ENCODE data around the gene GNL2.
"Not testable (repeated sequence)": the region's sequence is repeated elsewhere in the genome, so short reads cannot be mapped to it uniquely, and the experiment has no call there.

GNL2 gene

DNA sequence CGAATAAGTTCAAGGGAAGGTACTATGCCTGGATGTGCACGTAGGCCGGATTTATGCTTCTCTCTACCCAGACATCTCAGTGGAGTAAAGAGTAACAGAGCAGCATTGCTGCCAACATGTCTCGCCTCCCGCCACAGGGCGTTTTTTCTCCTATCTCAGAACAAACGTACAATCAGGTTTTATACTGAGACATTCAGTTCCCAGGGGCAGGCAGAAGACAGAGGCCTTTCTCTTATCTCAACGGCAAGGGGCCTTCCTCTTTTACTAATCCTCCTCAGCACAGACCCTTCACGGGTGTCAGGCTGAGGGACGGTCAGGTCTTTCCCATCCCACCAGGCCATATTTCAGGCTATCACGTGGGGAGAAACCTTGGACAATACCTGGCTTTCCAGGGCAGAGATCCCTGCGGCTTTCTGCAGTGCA, 35.8 kb downstream of the GNL2 start:
- not testable (repeated sequence) for DNase-seq (ENCODE audit: low read depth, low spot score)

DNA sequence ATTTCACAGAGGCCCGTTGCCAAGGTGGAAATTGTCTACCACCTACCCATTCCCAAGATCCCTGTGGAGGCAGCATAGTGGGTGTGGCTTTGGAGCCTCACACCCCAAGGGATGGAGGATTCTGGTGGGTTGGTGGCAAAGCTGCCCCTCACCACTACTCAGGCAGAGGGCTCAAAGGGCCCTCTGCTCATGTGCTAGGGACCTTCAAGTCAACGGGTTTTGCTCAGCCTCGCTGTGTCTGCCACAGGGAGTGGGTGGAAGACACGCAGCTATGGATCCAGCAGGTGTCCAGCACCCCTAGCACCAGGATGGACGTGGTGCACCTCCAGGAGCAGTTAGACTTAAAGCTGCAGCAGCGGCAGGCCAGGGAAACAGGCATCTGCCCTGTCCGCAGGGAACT, 36.7 kb downstream of the GNL2 start:
- no peak for DNase-seq (ENCODE audit: low read depth, low spot score)

DNA sequence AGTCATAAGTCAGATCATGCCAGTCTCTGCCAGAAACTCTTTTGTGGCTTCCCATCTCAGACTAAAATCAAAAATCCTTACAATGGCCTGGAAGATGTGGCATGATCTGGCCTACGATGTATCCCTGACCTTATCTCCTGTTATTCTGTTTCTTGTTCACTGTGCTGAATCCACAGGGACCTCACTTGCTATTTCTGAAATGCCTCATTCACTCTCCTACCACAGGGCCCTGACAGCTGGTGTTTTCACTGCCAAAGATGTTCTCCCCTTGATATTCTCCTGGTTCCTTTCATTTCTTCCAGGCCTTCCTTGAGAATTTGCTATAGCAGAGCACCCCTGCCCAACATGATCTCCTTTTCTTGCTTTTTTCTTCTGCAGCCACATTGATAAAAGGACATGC, 37.3 kb downstream of the GNL2 start:
- DNase-seq (ENCODE audit: low read depth, low spot score): no peak

DNA sequence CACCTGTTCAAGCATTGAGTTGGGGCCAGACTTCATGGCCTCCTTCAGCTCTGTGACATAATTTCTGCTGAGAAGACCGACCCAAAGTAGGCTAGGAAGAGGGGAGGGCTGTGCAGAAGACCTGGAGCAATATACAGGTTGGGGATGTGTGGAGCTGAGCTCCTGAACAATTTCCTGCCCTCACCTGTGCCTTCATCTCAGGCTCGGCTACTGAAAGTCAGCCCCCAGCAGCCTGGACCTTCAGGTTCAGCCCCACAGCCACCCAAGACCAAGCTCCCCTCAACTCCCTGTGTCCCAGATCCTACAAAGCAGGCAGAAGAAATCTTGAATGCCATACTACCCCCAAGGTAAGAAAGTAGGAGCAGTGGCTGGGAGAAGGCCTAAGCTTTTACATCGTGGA, 38.3 kb downstream of the GNL2 start:
- DNase-seq (ENCODE audit: low read depth, low spot score): no peak

DNA sequence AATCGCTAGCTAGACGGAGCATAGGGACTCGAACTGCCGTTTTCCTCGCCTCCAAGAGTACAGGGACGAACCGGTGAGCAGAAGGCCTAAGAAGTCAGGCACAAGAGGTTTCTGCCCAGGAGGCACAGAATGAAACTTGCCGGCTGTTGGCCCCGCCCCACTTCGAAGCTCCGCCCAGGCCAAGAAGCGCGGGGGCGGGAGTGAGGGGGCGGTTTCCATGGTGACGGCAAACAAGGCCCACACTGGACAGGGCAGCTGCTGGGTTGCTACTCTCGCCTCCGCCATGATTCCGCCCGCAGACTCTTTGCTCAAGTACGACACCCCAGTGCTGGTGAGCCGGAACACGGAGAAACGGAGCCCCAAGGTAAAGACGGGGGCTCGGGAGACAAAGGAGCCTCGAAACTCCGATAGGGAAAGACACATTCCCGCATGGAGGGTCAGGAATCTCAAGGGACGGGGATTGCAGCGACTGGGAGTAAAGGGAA, 39.0 kb downstream of the GNL2 start, which contains the start of gene DNALI1:
TSS of gene DNALI1 (plus strand) at position 229 of the 485 bp plus-strand sequence. CDS start at position 284, 55 bp downstream.
- no peak for DNase-seq (ENCODE audit: low read depth, low spot score)

DNA sequence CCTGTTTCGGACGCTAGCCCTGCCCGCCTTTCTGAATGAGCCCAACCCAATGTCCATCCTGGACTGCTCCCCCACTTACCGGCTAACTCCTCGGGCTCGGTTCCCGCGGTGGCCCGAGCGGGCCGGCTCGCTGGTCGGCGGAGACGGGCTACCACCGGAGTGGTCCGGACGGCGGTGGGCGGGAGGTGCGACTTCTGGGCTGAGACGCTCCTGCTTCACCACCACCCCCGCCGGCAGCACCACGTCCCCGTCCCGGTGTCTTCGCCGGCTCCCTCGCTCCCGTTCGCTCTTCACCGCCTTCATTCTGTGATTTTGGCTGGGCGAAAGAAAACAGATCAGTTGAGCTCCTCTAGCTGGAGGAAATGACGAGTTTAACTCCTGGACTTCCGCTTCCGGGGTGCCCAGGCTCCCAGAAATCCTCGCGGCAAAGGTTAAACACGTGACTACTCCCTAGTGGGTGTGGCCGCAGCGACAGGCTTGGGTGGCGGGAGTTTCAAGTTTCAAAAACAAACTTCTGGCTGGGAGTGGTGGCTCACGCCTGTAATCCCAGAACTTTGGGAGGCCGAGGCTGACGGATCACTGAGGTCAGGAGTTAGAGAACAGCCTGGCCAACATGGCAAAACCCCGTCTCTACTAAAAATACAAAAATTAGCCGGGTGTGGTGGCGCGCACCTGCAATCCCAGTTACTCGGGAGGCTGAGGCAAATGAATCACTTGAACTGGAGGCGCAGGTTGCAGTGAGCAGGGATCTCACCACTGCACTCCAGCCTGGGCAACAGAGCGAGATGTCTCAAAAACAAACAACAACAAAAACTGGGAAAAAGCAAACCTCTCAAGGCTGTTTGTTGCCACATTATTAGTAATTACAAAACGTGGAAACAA, 41.6 kb downstream of the GNL2 start, which contains the start of gene SNIP1:
TSS of gene SNIP1 (minus strand) at position 367 of the 882 bp plus-strand sequence. CDS start at position 303, 64 bp downstream.
- peak; percentile 92 for DNase-seq (ENCODE audit: low read depth, low spot score)

DNA sequence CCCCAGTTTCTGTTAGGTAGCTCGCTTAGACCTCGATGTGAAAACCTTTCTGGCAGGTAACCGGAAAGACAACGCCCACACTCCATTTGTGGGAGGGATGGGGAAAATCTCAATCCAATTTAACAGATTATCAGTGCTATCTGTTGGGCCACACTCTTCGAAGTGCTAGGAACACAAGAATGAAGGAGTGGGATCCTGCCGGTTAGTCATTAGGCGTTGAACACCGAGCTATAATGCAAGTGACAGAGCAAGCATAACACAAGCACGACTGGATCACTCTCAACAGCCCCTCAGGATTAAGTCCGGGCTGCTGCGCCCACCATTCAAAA, 42.2 kb downstream of the GNL2 start:
- no peak for DNase-seq (ENCODE audit: low read depth, low spot score)

DNA sequence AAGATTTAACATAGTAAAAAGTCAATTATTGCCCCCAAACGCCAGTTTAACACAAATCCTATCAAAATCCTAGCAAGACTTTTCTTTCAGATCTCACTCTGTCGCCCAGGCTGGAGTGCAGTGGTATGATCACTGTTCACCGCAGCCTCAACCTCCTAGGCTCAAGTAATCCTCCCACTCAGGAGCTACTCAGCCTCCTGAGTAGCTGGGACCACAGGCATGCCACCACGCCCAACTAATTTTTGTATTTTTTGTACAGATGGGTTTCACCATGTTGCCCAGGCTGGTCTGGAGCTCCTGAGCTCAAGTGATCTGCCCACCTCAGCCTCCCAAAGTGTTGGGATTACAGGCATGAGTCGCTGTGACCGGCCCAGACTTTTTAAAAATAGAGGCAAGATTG, 46.4 kb downstream of the GNL2 start:
- DNase-seq (ENCODE audit: low read depth, low spot score): no peak

DNA sequence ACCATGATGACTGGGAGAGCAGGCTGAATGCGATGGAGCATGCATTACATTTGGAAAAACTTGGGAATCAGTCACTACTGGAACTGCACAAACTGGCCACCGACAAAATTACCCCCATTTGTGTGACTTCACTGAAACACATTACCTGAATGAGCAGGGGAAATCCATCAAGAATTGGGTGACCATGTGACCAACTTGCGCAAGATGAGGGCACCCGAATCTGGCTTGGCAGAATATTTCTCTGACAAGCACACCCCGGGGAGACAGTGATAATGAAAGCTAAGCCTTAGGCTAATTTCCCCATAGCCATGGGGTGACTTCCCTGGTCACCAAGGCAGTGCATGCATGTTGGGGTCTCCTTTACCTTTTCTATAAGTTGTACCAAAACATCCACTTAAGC, 50.7 kb downstream of the GNL2 start:
- DNase-seq (ENCODE audit: low read depth, low spot score): no peak

DNA sequence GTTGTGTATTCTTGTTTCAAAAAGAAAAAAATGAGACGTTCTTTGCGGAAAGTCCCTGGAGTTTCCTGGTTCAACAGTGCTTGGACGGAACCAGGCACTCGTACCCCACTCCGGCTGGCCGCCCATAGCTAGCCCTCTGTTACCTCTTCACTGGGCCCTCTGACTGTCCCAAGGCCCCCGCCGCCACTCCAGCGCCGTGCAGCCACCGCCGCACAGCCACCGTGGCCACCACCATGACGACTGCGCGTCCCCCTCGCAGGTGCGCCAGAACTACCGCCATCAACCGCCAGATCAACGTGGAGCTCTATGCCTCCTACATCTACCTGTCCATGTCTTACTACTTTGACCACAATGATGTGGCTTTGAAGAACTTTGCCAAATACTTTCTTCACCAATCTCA, 51.2 kb downstream of the GNL2 start:
- DNase-seq (ENCODE audit: low read depth, low spot score): no peak

DNA sequence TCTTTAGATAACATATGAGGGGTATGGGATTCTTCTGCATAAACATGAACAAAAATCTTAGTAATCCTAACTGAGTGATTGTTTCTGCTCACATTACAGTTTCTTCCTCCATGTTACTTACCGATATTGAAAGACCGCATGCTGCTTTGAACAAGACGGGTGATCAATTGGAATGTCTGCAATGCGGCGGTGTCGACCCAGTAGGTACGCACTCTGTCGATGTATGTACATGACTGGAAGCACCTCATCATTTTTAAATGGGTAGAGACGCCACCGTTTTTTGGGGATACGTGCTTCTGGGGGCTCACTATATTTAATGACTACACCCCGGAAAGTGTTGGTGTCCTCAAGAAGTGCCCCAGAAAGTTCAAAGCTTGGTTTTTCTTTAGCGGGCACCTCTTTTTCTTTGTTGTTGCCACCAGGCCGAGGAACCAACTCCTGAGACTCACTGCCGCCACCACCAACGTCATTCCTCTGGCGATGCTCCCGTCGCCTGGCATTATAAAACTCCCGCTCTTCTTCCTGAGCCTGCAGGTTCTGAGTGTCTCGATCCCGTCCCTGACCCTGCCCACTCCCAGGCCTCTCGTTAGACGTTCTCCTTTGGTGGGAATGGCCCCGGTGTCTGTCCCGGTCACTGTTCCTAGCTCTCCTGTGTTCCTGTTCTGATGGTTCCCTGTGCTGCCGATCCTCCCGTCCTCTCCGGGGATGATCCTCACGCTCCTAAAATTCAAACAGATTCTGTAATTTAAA, 55.5 kb downstream of the GNL2 start:
- no peak for DNase-seq (ENCODE audit: low read depth, low spot score)

DNA sequence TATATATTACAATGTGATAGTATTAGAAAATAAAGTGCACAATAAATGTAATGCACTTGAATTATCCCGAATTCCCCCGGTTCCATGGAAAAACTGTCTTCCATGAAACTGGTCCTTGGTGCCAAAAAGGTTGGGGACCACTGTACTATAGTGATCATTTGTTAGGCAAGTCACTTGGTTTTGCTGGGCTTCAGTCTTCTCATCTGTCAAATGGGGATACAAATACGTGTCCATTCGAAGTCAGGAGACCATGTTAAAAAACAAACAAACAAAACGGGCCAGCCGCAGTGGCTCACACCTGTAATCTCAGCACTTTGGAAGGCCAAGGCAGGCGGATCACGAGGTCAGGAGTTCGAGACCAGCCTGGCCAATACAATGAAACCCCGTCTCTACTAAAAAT, 56.6 kb downstream of the GNL2 start:
- not testable (repeated sequence) for DNase-seq (ENCODE audit: low read depth, low spot score)

DNA sequence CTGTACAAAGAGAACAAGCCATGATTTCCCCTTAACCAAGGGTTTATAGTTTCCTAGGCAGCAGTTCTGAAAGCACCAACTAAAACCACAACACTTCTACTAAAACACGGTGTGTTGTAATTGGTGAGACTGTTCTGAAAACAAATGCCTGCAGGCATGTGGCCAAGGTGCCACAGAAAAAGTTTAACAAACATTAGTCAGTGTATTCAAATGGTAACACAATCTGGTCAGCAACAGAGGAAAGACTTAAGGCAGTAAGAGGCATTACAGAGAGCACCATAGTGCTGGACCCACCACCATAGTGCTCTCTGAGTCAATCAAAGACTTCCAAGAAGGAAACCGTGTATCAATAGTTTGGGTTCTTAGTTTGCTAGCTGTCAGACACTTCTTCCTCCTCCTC, 58.4 kb downstream of the GNL2 start:
- DNase-seq (ENCODE audit: low read depth, low spot score): no peak

DNA sequence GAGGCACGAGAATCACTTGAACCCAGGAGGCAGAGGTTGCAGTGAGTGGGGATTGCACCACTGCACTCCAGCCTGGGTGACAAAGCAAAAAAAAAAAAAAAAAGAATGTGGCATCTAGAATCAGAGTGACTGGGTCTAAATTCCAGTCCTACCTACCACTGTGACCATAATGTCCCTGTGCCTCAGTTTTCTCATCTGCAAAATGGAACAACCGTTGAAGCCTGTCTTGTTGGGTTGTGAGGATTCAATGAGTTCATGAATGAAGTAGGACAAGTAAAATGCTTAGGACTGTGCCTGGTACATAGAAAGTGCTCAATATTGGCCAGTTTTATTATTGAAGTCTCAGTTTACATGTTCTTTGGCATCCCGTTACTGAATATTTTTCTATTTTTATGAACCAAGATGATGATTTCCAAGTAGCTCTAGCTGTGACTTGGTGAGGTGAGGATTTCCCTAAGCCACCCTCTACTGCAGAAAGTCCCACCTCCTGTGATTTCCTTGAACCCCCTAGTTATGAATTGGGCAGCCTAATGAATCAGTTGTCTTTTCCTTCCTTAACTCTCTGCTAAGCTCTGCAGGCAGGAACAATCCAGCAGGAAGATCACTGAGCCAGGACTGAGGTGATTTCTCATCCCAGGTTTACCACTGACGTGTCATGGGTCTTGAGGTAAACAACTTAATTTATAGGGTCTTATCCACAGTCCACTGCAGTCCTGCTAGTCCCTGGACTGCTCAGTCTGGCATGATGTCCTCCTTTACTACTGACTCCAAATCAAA, 62.2 kb downstream of the GNL2 start:
- DNase-seq (ENCODE audit: low read depth, low spot score): no peak

DNA sequence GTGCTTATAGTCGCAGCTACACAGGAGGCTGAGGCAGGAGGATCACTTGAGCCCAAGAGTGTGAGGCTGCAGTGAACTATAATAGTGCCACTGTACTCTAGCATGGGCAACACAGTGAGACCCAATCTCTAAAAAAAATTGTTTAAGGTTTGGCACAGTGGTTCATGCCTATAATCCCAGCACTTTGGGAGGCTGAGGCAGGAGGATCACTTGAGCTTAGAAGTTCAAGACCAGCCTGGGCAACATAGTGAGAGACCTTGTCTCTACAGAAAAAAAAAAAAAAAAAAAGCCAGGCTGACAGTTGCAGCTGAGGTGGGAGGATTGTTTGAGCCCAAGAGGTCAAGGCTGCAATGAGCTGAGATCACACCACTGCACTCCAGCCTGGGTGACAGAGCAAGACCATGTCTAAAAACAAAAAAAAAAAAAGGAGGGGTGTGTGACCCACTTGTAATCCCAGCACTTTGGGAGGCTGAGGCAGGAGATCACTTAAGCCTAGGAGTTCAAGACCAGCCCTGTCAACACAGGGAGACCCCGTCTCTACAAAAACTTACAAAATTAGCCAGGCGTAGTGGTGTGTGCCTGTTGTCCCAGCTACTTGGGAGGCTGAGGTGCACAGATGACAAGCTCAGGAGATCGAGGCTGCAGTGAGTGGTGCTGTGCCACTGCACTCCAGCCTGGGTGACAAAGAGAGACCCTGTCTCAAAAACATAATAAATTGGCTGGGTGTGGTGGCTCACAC, 63.1 kb downstream of the GNL2 start:
- not testable (repeated sequence) for DNase-seq (ENCODE audit: low read depth, low spot score)

DNA sequence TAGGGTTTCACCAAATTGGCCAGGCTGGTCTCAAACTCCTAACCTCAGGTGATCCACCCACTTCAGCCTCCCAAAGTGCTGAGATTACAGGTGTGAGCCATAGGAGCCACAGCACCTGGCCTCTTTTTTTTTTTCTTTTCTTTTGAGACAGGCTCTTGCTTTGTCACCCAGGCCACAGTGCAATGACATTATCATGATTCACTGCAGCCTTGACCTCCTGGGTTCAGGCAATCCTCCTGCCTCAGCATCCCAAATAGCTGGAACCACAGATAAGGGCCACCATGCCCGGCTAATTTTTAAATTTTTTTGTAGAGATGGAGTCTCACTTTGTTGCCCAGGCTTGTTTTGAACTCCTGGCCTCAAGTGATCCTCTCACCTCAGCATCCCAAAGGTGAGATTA, 65.8 kb downstream of the GNL2 start:
- not testable (repeated sequence) for DNase-seq (ENCODE audit: low read depth, low spot score)

DNA sequence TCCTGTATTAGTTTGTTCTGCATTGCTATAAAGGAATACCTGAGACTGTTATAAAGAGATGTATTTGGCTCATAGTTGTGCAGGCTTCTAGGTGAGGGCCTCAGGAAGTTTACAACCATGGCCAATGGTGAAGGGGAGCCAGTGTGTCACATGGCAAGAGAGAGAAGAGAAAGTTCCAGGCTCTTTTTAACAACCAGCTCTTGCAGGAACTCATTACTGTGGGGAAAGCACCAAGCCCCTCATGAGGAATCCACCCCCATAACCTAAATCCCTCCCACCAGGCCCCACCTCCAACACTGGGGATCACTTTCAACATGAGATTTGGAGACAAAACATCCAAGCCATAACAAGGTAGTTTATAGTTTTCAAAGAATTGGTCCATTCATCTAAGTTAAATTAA, 76.1 kb downstream of the GNL2 start:
- no peak for DNase-seq (ENCODE audit: low read depth, low spot score)

DNA sequence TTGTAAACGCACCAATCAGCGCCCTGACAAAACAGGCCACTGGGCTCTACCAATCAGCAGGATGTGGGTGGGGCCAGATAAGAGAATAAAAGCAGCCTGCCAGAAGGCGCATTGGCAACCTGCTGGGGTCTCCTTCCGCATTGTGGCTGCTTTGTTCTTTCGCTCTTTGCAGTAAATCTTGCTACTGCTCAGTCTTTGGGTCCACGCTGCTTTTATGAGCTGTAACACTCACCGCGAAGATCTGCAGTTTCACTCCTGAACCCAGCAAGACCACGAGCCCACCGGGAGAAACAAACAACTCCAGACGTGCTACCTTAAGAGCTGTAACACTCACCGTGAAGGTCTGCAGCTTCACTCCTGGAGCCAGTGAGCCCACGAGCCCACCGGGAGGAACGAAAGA, 76.8 kb downstream of the GNL2 start:
- DNase-seq (ENCODE audit: low read depth, low spot score): peak; percentile 1

DNA sequence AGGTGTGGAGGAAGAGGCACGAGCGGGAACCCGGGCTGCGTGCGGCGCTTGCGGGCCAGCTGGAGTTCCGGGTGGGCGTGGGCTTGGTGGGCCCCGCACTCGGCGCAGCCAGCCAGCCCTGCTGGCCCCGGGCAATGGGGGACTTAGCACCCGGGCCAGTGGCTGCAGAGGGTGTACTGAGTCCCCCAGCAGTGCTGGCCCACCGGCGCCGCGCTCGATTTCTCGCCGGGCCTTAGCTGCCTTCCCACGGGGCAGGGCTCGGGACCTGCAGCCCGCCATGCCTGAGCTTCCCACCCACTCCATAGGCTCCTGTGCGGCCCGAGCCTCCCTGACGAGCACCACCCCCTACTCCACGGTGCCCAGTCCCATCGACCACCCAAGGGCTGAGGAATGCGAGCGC, 77.5 kb downstream of the GNL2 start:
- not testable (repeated sequence) for DNase-seq (ENCODE audit: low read depth, low spot score)

DNA sequence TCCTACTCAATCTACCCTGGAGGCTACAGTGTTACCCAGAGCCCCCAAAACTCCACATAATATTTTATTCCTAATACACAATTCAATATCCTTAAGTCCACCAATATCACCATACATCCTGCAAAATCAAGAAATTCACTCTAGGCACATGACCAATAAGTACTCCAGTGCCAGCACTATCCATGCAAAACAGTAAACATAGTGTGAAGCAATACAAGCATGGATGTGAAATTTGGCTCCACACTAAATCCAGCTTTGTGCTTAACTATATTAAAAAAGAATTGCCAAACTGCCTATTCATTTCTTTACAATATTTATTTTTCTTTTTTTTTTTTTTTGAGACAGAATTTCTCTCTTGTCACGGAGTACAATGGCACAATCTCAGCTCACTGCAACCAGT, 78.2 kb downstream of the GNL2 start:
- no peak for DNase-seq (ENCODE audit: low read depth, low spot score)
